Neural cell (in vitro differentiated cells): Measurements from ENCODE around the gene LRP1. TPM values are rescaled to one million over a fixed set of nuclear protein-coding genes. Genes with fewer than 3 reads are reported as not detected.

Experiments used
- H2AFZ ChIP-seq: fragments of 200-600, 300-800 bp; sonication (generic), shearing (Covaris generic); 2 replicates; pipeline ENCODE4 v1.6.0; 2014; ENCODE audit warnings: low read depth, mild to moderate bottlenecking, antibody characterized with exemption, low read length, moderate library complexity
- H3F3A ChIP-seq: fragments of 200-600 bp; shearing (Covaris generic); 2 replicates; pipeline ENCODE4 v1.6.1; 2016; ENCODE audit warnings: mild to moderate bottlenecking, moderate library complexity, mixed read lengths, antibody characterized with exemption, low read length; ENCODE audit not compliant: insufficient read depth, poor library complexity, severe bottlenecking
- H3K27ac ChIP-seq: fragments of 200-600, 300-800 bp; sonication (generic), shearing (Covaris generic); 2 replicates; pipeline ENCODE4 v1.5.1; 2014; ENCODE audit warnings: mild to moderate bottlenecking, low read length, moderate library complexity
- H3K27me3 ChIP-seq: fragments of 300-800, 200-600 bp; sonication (generic), shearing (Covaris generic); 2 replicates; pipeline ENCODE4 v1.6.0; 2014; ENCODE audit warnings: mild to moderate bottlenecking, low read depth, low read length, moderate library complexity; ENCODE audit not compliant: insufficient read depth
- H3K36me3 ChIP-seq: fragments of 300-800, 200-600 bp; sonication (generic), shearing (Covaris generic); 2 replicates; pipeline ENCODE4 v1.5.1; 2014; ENCODE audit warnings: mild to moderate bottlenecking, antibody characterized with exemption, low read length, moderate library complexity; ENCODE audit not compliant: insufficient read depth
- H3K4me2 ChIP-seq: fragments of 300-800, 200-600 bp; sonication (generic), shearing (Covaris generic); 2 replicates; pipeline ENCODE4 v1.6.0; 2014; ENCODE audit warnings: mild to moderate bottlenecking, low read length
- H3K4me3 ChIP-seq: fragments of 300-800, 200-600 bp; sonication (generic), shearing (Covaris generic); 2 replicates; pipeline ENCODE4 v1.5.1; 2014; ENCODE audit warnings: mild to moderate bottlenecking, low read length, moderate library complexity
- H3K79me2 ChIP-seq: fragments of 200-600 bp; shearing (Covaris generic); replicated peaks from 2 replicates; pipeline ENCODE4 v1.6.0; 2014; ENCODE audit warnings: mild to moderate bottlenecking, low read length, moderate library complexity; ENCODE audit not compliant: insufficient read depth
- H3K9ac ChIP-seq: fragments of 300-800, 200-600 bp; sonication (generic), shearing (Covaris generic); 2 replicates; pipeline ENCODE4 v1.6.1; 2016; ENCODE audit warnings: mild to moderate bottlenecking, low read length, mixed read lengths
- H3K9me2 ChIP-seq: fragments of 200-600 bp; shearing (Covaris generic); 2 replicates; pipeline ENCODE4 v1.6.1; 2016; ENCODE audit warnings: mild to moderate bottlenecking, low read length, mixed read lengths; ENCODE audit not compliant: insufficient read depth
- H3K9me3 ChIP-seq: fragments of 200-600, 300-800 bp; sonication (generic), shearing (Covaris generic); 2 replicates; pipeline ENCODE4 v1.6.1; 2016; ENCODE audit warnings: mild to moderate bottlenecking, mixed run types, low read length, moderate library complexity, mixed read lengths
- H4K20me1 ChIP-seq: fragments of 200-600 bp; shearing (Covaris generic); 2 replicates; pipeline ENCODE4 v1.6.1; 2016; ENCODE audit warnings: mild to moderate bottlenecking, mixed run types; ENCODE audit not compliant: insufficient read depth
- EP300 ChIP-seq: fragments of 450-650 bp; conservative IDR thresholded peaks from 2 replicates; pipeline ENCODE4 v1.6.1; 2014; ENCODE audit warnings: antibody characterized with exemption, mild to moderate bottlenecking, moderate library complexity; ENCODE audit not compliant: poor library complexity, severe bottlenecking
- EZH2 ChIP-seq: fragments of 200-600, 300-800 bp; shearing (Covaris generic), sonication (generic); IDR thresholded peaks from 2 replicates; pipeline ENCODE4 v1.6.1; 2014; ENCODE audit warnings: antibody characterized with exemption, low read length, borderline replicate concordance, mild to moderate bottlenecking; ENCODE audit not compliant: insufficient read depth, poor library complexity, severe bottlenecking
- MXI1 ChIP-seq: fragments of 450-650 bp; conservative IDR thresholded peaks from 2 replicates; pipeline ENCODE4 v1.6.1; 2014; ENCODE audit warnings: antibody characterized with exemption, mild to moderate bottlenecking; ENCODE audit not compliant: poor library complexity, severe bottlenecking
- POLR2AphosphoS5 ChIP-seq: IDR thresholded peaks from 2 replicates; pipeline ENCODE4 v1.6.1; 2012
- RAD21 ChIP-seq: fragments of 450-650 bp; conservative IDR thresholded peaks from 2 replicates; pipeline ENCODE4 v1.6.1; 2014; ENCODE audit warnings: antibody characterized with exemption, mild to moderate bottlenecking, moderate library complexity
- SMC3 ChIP-seq: fragments of 450-650 bp; conservative IDR thresholded peaks from 2 replicates; pipeline ENCODE4 v1.6.1; 2014; ENCODE audit warnings: antibody characterized with exemption, mild to moderate bottlenecking, moderate library complexity; ENCODE audit not compliant: poor library complexity
- TAF1 ChIP-seq: IDR thresholded peaks from 2 replicates; pipeline ENCODE4 v1.6.1; 2012; ENCODE audit warnings: low read depth
- polyA plus RNA-seq: library from polyadenylated mRNA; depleted of rRNA; stranded (reverse); fragments of >200 nt; gene quantifications from 2 replicates; pipeline ENCODE4 v1.2.3, GENCODE V29; 2014
- TF ChIP-seq, protein P1 (sequence below): IDR thresholded peaks from 2 replicates; pipeline ENCODE4 v1.6.1; 2012; ENCODE audit warnings: borderline replicate concordance
- TF ChIP-seq, protein P2 (sequence below): fragments of 450-650 bp; IDR thresholded peaks from 2 replicates; pipeline ENCODE4 v1.5.1; 2014; ENCODE audit warnings: antibody characterized with exemption, mild to moderate bottlenecking, moderate library complexity; ENCODE audit not compliant: poor library complexity, severe bottlenecking

Gene LRP1
- polyA plus RNA-seq, 1 donor from 2014 or later, result 18.2 TPM

- no peaks in the 10 kb centered on the region for H4K20me1 ChIP-seq
- H3K79me2 ChIP-seq, result no peaks in the 10 kb centered on the region
- H3K27me3 ChIP-seq, result peaks cover 29% of the 10 kb centered on the region
- no peak overlapping the region for H3K4me2 ChIP-seq
- H3F3A ChIP-seq, result no peaks in the 10 kb centered on the region
- H3K9me3 ChIP-seq, result no peaks in the 10 kb centered on the region
- H3K27ac ChIP-seq, result no peak overlapping the region
- no peak overlapping the region for H3K9ac ChIP-seq
- no peak overlapping the region for H3K4me3 ChIP-seq
- no peak overlapping the region for H2AFZ ChIP-seq
- TF ChIP-seq TAF1, result no peak
- no peak for TF ChIP-seq MXI1
- TF ChIP-seq RAD21, result no peak
- TF ChIP-seq, protein P1, sequence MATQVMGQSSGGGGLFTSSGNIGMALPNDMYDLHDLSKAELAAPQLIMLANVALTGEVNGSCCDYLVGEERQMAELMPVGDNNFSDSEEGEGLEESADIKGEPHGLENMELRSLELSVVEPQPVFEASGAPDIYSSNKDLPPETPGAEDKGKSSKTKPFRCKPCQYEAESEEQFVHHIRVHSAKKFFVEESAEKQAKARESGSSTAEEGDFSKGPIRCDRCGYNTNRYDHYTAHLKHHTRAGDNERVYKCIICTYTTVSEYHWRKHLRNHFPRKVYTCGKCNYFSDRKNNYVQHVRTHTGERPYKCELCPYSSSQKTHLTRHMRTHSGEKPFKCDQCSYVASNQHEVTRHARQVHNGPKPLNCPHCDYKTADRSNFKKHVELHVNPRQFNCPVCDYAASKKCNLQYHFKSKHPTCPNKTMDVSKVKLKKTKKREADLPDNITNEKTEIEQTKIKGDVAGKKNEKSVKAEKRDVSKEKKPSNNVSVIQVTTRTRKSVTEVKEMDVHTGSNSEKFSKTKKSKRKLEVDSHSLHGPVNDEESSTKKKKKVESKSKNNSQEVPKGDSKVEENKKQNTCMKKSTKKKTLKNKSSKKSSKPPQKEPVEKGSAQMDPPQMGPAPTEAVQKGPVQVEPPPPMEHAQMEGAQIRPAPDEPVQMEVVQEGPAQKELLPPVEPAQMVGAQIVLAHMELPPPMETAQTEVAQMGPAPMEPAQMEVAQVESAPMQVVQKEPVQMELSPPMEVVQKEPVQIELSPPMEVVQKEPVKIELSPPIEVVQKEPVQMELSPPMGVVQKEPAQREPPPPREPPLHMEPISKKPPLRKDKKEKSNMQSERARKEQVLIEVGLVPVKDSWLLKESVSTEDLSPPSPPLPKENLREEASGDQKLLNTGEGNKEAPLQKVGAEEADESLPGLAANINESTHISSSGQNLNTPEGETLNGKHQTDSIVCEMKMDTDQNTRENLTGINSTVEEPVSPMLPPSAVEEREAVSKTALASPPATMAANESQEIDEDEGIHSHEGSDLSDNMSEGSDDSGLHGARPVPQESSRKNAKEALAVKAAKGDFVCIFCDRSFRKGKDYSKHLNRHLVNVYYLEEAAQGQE, result no peak
- TF ChIP-seq SMC3, result no peak
- TF ChIP-seq EZH2, result no peak
- no peak for TF ChIP-seq EP300
- no peak for TF ChIP-seq POLR2AphosphoS5
- TF ChIP-seq, protein P2, sequence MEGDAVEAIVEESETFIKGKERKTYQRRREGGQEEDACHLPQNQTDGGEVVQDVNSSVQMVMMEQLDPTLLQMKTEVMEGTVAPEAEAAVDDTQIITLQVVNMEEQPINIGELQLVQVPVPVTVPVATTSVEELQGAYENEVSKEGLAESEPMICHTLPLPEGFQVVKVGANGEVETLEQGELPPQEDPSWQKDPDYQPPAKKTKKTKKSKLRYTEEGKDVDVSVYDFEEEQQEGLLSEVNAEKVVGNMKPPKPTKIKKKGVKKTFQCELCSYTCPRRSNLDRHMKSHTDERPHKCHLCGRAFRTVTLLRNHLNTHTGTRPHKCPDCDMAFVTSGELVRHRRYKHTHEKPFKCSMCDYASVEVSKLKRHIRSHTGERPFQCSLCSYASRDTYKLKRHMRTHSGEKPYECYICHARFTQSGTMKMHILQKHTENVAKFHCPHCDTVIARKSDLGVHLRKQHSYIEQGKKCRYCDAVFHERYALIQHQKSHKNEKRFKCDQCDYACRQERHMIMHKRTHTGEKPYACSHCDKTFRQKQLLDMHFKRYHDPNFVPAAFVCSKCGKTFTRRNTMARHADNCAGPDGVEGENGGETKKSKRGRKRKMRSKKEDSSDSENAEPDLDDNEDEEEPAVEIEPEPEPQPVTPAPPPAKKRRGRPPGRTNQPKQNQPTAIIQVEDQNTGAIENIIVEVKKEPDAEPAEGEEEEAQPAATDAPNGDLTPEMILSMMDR, result no peak
- peaks cover 6% of the 10 kb centered on the region for H3K36me3 ChIP-seq
- no peaks in the 10 kb centered on the region for H3K9me2 ChIP-seq
These were observed 83.8 kb downstream of the LRP1 start for GRCh38 chr12:57211791-57212700.

DNA sequence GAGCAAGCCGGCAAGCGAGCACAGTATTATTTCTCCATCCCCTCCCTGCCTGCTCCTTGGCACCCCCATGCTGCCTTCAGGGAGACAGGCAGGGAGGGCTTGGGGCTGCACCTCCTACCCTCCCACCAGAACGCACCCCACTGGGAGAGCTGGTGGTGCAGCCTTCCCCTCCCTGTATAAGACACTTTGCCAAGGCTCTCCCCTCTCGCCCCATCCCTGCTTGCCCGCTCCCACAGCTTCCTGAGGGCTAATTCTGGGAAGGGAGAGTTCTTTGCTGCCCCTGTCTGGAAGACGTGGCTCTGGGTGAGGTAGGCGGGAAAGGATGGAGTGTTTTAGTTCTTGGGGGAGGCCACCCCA, 84.4 kb downstream of the LRP1 start:
- TF ChIP-seq MXI1, result no peak
- no peak for TF ChIP-seq RAD21
- TF ChIP-seq, protein P1, result no peak
- TF ChIP-seq, protein P2, result no peak
- TF ChIP-seq POLR2AphosphoS5, result no peak
- TF ChIP-seq EP300, result no peak
- H3K27ac ChIP-seq, result no peak overlapping the region
- H3K4me3 ChIP-seq, result no peak overlapping the region
- H2AFZ ChIP-seq, result no peak overlapping the region
- H3K9me3 ChIP-seq, result no peaks in the 10 kb centered on the region
- no peaks in the 10 kb centered on the region for H4K20me1 ChIP-seq
- no peaks in the 10 kb centered on the region for H3F3A ChIP-seq
- peaks cover 35% of the 10 kb centered on the region for H3K27me3 ChIP-seq
- H3K36me3 ChIP-seq, result peaks cover 6% of the 10 kb centered on the region
- H3K9ac ChIP-seq, result no peak overlapping the region
- H3K79me2 ChIP-seq, result no peaks in the 10 kb centered on the region
- H3K9me2 ChIP-seq, result no peaks in the 10 kb centered on the region
- no peak overlapping the region for H3K4me2 ChIP-seq
